HEK293 (cell line): ENCODE data around the gene KRTAP10-7.
"Not testable (repeated sequence)": the region's sequence is repeated elsewhere in the genome, so short reads cannot be mapped to it uniquely, and the experiment has no call there.

Experiments
- CTCF ChIA-PET: fragments of 350-600 bp; formaldehyde crosslinking; extraction: SDS; loops from one replicate; lab custom pipeline; 2021; ENCODE audit warnings: antibody characterized with exemption; lab: Yijun Ruan, JAX
- POLR2A ChIA-PET: fragments of 300-600 bp; formaldehyde crosslinking; extraction: SDS; loops from one replicate; lab custom pipeline; 2020; ENCODE audit warnings: antibody characterized with exemption, inconsistent platforms; lab: Yijun Ruan, JAX
- H3K27ac ChIP-seq: fragments of 200-500 bp; sonication (Bioruptor generic); 2 replicates; pipeline ENCODE4 v1.5.1; 2014; ENCODE audit warnings: low read depth, low read length, control low read depth, inconsistent platforms; ENCODE audit errors: extremely low read depth
- H3K36me3 ChIP-seq, 2 experiments: fragments of 200-500 bp in 1 of 2; sonication (Bioruptor generic) in 1 of 2; 1 replicate in 1 of 2; 2 replicates in 1 of 2; pipeline ENCODE4 v1.5.1; 2014 to 2017; ENCODE audit warnings: inconsistent platforms in 2 of 2, low read length in 2 of 2; ENCODE audit not compliant: control insufficient read depth in 2 of 2, insufficient read depth in 1 of 2
- H3K4me1 ChIP-seq: fragments of 200-500 bp; sonication (Bioruptor generic); 2 replicates; pipeline ENCODE4 v1.5.1; 2014; ENCODE audit warnings: mild to moderate bottlenecking, low read length, inconsistent platforms; ENCODE audit not compliant: control insufficient read depth, insufficient read depth
- H3K4me3 ChIP-seq: 2 replicates; pipeline ENCODE4 v1.5.1; 2011; ENCODE audit warnings: low read depth, mild to moderate bottlenecking, control low read depth, low read length, moderate library complexity
- H3K9me3 ChIP-seq: fragments of 200-500 bp; sonication (Bioruptor generic); 2 replicates; pipeline ENCODE4 v1.5.1; 2014; ENCODE audit warnings: low read depth, low read length, inconsistent platforms; ENCODE audit not compliant: control insufficient read depth, insufficient read depth
- EGR2 ChIP-seq: fragments of 450-650 bp; formaldehyde crosslinking; IDR thresholded peaks from 2 replicates; pipeline ENCODE4 v1.5.1; 2016; ENCODE audit warnings: low read depth, missing biosample characterization, missing genetic modification characterization
- HOXD13 ChIP-seq: sonication (generic); formaldehyde crosslinking; IDR thresholded peaks from 2 replicates; pipeline ENCODE4 v1.8.0; 2022; ENCODE audit warnings: missing genetic modification reagents, borderline replicate concordance
- KLF7 ChIP-seq: fragments of 450-650 bp; formaldehyde crosslinking; IDR thresholded peaks from 2 replicates; pipeline ENCODE4 v1.5.1; 2016; ENCODE audit warnings: missing biosample characterization, missing genetic modification characterization, borderline replicate concordance
- KLF8 ChIP-seq: fragments of 450-650 bp; formaldehyde crosslinking; IDR thresholded peaks from 2 replicates; pipeline ENCODE4 v1.5.1; 2016; ENCODE audit warnings: missing biosample characterization, missing genetic modification characterization
- OVOL3 ChIP-seq: fragments of 450-650 bp; formaldehyde crosslinking; IDR thresholded peaks from 2 replicates; pipeline ENCODE4 v1.5.1; 2016; ENCODE audit warnings: missing biosample characterization, missing genetic modification characterization
- SALL2 ChIP-seq: fragments of 450-650 bp; formaldehyde crosslinking; IDR thresholded peaks from 2 replicates; pipeline ENCODE4 v1.5.0; 2017; ENCODE audit warnings: missing biosample characterization, mild to moderate bottlenecking, missing genetic modification characterization, borderline replicate concordance
- SETDB1 ChIP-seq: IDR thresholded peaks from one replicate; pipeline ENCODE4 v1.6.1; 2017; ENCODE audit warnings: mild to moderate bottlenecking, low read length, moderate library complexity, mixed read lengths; ENCODE audit not compliant: insufficient read length
- SP3 ChIP-seq: fragments of 450-650 bp; formaldehyde crosslinking; IDR thresholded peaks from 2 replicates; pipeline ENCODE4 v1.5.1; 2016; ENCODE audit warnings: missing biosample characterization, missing genetic modification characterization
- ZNF169 ChIP-seq: fragments of 450-650 bp; formaldehyde crosslinking; IDR thresholded peaks from 2 replicates; pipeline ENCODE4 v1.5.1; 2016; ENCODE audit warnings: missing biosample characterization, missing genetic modification characterization
- ZNF174 ChIP-seq: fragments of 450-650 bp; formaldehyde crosslinking; IDR thresholded peaks from 2 replicates; pipeline ENCODE4 v1.5.0; 2017; ENCODE audit warnings: missing biosample characterization, mild to moderate bottlenecking, missing genetic modification characterization
- ZNF175 ChIP-seq: fragments of 450-650 bp; formaldehyde crosslinking; IDR thresholded peaks from 2 replicates; pipeline ENCODE4 v1.5.1; 2016; ENCODE audit warnings: missing biosample characterization, missing genetic modification characterization
- ZNF211 ChIP-seq: fragments of 450-650 bp; formaldehyde crosslinking; IDR thresholded peaks from 2 replicates; pipeline ENCODE4 v1.5.1; 2016; ENCODE audit warnings: low read depth, missing biosample characterization, missing genetic modification characterization
- ZNF311 ChIP-seq: fragments of 450-650 bp; formaldehyde crosslinking; IDR thresholded peaks from 2 replicates; pipeline ENCODE4 v1.5.1; 2017; ENCODE audit warnings: missing biosample characterization, missing genetic modification characterization, borderline replicate concordance
- ZNF37A ChIP-seq: fragments of 450-650 bp; IDR thresholded peaks from 2 replicates; pipeline ENCODE4 v1.5.1; 2018; ENCODE audit warnings: missing biosample characterization, missing genetic modification characterization
- ZNF433 ChIP-seq: fragments of 450-650 bp; formaldehyde crosslinking; IDR thresholded peaks from 2 replicates; pipeline ENCODE4 v1.5.1; 2016; ENCODE audit warnings: missing biosample characterization, missing genetic modification characterization, low read depth
- ZNF510 ChIP-seq: fragments of 450-650 bp; formaldehyde crosslinking; IDR thresholded peaks from 2 replicates; pipeline ENCODE4 v1.5.1; 2018; ENCODE audit warnings: mild to moderate bottlenecking, missing genetic modification characterization, missing biosample characterization; ENCODE audit not compliant: insufficient replicate concordance
- ZNF660 ChIP-seq: fragments of 450-650 bp; IDR thresholded peaks from 2 replicates; pipeline ENCODE4 v1.5.1; 2018; ENCODE audit warnings: missing biosample characterization, mild to moderate bottlenecking, missing genetic modification characterization
- ZNF707 ChIP-seq: fragments of 450-650 bp; formaldehyde crosslinking; IDR thresholded peaks from 2 replicates; pipeline ENCODE4 v1.5.1; 2016; ENCODE audit warnings: missing biosample characterization, missing genetic modification characterization
- ZNF777 ChIP-seq: fragments of 450-650 bp; formaldehyde crosslinking; IDR thresholded peaks from 2 replicates; pipeline ENCODE4 v1.5.1; 2017; ENCODE audit warnings: missing biosample characterization, missing genetic modification characterization, borderline replicate concordance
- TF ChIP-seq, protein P1 (sequence below): fragments of 450-650 bp; formaldehyde crosslinking; IDR thresholded peaks from 2 replicates; pipeline ENCODE4 v1.5.1; 2016; ENCODE audit warnings: missing biosample characterization, missing genetic modification characterization
- TF ChIP-seq, protein P2 (sequence below): fragments of 450-650 bp; formaldehyde crosslinking; IDR thresholded peaks from 2 replicates; pipeline ENCODE4 v1.5.1; 2016; ENCODE audit warnings: missing biosample characterization, missing genetic modification characterization
- TF ChIP-seq, protein P3 (sequence below): fragments of 450-650 bp; formaldehyde crosslinking; IDR thresholded peaks from 2 replicates; pipeline ENCODE4 v1.5.0; 2017; ENCODE audit warnings: missing biosample characterization, missing genetic modification characterization, borderline replicate concordance

Gene KRTAP10-7

DNA sequence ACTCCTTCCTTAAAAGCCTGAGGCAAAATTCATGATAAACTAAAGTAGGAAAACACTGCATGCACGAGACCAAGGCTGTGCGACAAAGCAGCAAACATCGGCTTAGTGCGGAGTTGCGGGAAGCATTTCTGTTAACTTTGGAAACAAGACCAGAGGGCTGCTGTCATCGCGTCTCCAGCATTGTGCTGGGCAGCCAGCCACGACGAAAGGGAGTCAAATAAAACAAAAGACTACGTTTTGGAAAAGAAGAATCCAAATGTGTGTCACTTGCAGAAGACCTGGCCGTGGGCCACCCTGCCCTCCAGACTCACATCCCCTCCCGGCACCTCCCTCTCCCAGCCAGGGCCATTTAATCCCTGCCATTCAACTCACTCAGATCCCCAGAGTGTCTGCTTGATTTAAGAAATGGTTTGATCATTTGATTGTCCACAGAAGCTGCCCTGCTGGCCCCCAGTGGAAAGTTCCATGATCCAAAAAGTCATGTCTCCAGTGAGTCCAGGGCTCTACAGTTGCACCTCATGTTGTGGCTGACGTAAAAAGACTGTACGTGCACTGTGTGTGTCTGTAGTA lies 43.4 kb downstream of the KRTAP10-7 start:
- CTCF ChIA-PET, result interaction anchor here (1.0 kb wide), 1 partner anchor 45 kb away, joined by 3 read pairs; no protein-coding TSS in a partner anchor

DNA sequence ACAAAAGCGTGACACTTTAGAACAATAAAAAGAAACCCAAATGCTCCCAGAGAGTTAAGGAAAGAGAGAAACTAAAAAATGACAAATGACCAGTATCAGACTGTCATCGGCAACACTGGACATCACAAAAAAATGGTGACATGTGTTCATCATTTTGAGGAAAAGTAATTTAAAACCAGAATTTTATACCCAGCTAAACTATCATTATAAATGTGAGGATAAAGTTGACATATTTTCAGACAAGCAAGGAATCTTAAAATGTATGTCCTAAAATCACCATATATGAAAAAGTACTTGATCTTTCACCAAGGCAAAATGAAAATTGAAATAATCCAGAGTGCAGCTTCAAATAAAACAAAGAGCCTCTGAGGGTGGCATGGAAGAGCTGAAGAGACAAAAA lies 44.5 kb downstream of the KRTAP10-7 start:
- TF ChIP-seq ZNF169 (tag by site-specific recombination) (no peak), SETDB1 (peak; percentile 81)
- Histone ChIP-seq H3K9me3 (no peaks in the 10 kb centered on the region), H3K4me1 (no peaks in the 10 kb centered on the region), H3K27ac (no peak overlapping the region), H3K4me3 (no peak overlapping the region), H3K36me3 (no peaks in the 10 kb centered on the region)
- POLR2A ChIA-PET, result interaction anchor here (0.6 kb wide), 3 partner anchors 59 to 228 kb away, joined by 3 to 7 read pairs (median 4); no protein-coding TSS in a partner anchor
- CTCF ChIA-PET, result no interaction called here

More for the DNA sequence above, 43.4 kb downstream of the KRTAP10-7 start:
- Histone ChIP-seq H3K4me1 (no peaks in the 10 kb centered on the region), H3K36me3 (no peaks in the 10 kb centered on the region), H3K4me3 (no peak overlapping the region), H3K9me3 (no peaks in the 10 kb centered on the region), H3K27ac (no peak overlapping the region)
- POLR2A ChIA-PET, result no interaction called here
- no peak for TF ChIP-seq ZNF37A
- TF ChIP-seq ZNF707, result no peak
- TF ChIP-seq, protein P1, sequence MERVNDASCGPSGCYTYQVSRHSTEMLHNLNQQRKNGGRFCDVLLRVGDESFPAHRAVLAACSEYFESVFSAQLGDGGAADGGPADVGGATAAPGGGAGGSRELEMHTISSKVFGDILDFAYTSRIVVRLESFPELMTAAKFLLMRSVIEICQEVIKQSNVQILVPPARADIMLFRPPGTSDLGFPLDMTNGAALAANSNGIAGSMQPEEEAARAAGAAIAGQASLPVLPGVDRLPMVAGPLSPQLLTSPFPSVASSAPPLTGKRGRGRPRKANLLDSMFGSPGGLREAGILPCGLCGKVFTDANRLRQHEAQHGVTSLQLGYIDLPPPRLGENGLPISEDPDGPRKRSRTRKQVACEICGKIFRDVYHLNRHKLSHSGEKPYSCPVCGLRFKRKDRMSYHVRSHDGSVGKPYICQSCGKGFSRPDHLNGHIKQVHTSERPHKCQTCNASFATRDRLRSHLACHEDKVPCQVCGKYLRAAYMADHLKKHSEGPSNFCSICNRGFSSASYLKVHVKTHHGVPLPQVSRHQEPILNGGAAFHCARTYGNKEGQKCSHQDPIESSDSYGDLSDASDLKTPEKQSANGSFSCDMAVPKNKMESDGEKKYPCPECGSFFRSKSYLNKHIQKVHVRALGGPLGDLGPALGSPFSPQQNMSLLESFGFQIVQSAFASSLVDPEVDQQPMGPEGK, result no peak
- no peak for TF ChIP-seq SP3 (tag by site-specific recombination)
- TF ChIP-seq ZNF433 (tag by site-specific recombination), result no peak
- TF ChIP-seq SALL2, result no peak
- no peak for TF ChIP-seq ZNF175
- no peak for TF ChIP-seq ZNF660 (tag by site-specific recombination)
- TF ChIP-seq, protein P2, sequence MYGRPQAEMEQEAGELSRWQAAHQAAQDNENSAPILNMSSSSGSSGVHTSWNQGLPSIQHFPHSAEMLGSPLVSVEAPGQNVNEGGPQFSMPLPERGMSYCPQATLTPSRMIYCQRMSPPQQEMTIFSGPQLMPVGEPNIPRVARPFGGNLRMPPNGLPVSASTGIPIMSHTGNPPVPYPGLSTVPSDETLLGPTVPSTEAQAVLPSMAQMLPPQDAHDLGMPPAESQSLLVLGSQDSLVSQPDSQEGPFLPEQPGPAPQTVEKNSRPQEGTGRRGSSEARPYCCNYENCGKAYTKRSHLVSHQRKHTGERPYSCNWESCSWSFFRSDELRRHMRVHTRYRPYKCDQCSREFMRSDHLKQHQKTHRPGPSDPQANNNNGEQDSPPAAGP, result no peak
- no peak for TF ChIP-seq KLF8 (tag by site-specific recombination)
- TF ChIP-seq HOXD13 (CRISPR knock-in tag), result no peak
- no peak for TF ChIP-seq EGR2 (tag by site-specific recombination)
- TF ChIP-seq, protein P3, sequence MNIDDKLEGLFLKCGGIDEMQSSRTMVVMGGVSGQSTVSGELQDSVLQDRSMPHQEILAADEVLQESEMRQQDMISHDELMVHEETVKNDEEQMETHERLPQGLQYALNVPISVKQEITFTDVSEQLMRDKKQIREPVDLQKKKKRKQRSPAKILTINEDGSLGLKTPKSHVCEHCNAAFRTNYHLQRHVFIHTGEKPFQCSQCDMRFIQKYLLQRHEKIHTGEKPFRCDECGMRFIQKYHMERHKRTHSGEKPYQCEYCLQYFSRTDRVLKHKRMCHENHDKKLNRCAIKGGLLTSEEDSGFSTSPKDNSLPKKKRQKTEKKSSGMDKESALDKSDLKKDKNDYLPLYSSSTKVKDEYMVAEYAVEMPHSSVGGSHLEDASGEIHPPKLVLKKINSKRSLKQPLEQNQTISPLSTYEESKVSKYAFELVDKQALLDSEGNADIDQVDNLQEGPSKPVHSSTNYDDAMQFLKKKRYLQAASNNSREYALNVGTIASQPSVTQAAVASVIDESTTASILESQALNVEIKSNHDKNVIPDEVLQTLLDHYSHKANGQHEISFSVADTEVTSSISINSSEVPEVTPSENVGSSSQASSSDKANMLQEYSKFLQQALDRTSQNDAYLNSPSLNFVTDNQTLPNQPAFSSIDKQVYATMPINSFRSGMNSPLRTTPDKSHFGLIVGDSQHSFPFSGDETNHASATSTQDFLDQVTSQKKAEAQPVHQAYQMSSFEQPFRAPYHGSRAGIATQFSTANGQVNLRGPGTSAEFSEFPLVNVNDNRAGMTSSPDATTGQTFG (tag by site-specific recombination), result no peak
- no peak for TF ChIP-seq ZNF174
- TF ChIP-seq ZNF211 (tag by site-specific recombination), result no peak
- TF ChIP-seq ZNF777, result no peak
- no peak for TF ChIP-seq ZNF510
- no peak for TF ChIP-seq ZNF311 (tag by site-specific recombination)
- no peak for TF ChIP-seq OVOL3
- no peak for TF ChIP-seq KLF7 (tag by site-specific recombination)

DNA sequence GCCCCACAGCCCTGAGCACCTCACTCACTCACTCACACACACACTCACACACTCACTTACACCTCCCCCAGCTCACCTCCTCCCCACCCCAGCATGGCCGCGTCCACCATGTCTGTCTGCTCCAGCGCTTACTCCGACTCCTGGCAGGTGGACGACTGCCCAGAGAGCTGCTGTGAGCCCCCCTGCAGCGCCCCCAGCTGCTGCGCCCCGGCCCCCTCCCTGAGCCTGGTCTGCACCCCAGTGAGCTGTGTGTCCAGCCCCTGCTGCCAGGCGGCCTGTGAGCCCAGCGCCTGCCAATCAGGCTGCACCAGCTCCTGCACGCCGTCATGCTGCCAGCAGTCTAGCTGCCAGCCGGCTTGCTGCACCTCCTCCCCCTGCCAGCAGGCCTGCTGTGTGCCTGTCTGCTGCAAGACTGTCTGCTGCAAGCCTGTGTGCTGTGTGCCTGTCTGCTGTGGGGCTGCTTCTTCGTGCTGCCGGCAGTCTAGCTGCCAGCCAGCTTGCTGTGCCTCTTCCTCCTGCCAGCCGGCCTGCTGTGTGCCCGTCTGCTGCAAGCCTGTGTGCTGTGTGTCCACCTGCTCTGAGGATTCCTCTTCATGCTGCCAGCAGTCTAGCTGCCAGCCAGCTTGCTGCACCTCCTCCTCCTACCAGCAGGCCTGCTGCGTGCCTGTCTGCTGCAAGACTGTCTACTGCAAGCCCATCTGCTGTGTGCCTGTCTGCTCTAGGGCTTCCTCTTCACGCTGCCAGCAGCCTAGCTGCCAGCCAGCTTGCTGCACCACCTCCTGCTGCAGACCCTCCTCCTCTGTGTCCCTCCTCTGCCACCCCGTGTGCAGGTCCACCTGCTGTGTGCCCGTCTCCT lies 46.2 kb downstream of the KRTAP10-7 start, which contains the start of gene KRTAP10-11:
Gene KRTAP10-11 (plus strand): TSS at position 49 of the 856 bp plus-strand sequence. CDS start 45 bp downstream, at position 94.
- POLR2A ChIA-PET, H3K4me3 ChIP-seq, H3K4me1 ChIP-seq, H3K27ac ChIP-seq, H3K9me3 ChIP-seq, H3K36me3 ChIP-seq: not testable (repeated sequence)
- CTCF ChIA-PET, result interaction anchor here (0.6 kb wide), 1 partner anchor 91 kb away, joined by 3 read pairs; no protein-coding TSS in a partner anchor
